Melanocyte of skin (primary cell): Measurements from ENCODE around the gene CARD11. TPM values are rescaled to one million over a fixed set of nuclear protein-coding genes. Genes with fewer than 3 reads are reported as not detected.

Source experiments
- total RNA-seq, 2 donors: library from RNA; depleted of rRNA; stranded (reverse); fragments of >200 nt; gene quantifications; 2 replicates each; pipeline ENCODE4 v1.2.3, GENCODE V29; 2012

CARD11 gene
- not detected for total RNA-seq

DNA sequence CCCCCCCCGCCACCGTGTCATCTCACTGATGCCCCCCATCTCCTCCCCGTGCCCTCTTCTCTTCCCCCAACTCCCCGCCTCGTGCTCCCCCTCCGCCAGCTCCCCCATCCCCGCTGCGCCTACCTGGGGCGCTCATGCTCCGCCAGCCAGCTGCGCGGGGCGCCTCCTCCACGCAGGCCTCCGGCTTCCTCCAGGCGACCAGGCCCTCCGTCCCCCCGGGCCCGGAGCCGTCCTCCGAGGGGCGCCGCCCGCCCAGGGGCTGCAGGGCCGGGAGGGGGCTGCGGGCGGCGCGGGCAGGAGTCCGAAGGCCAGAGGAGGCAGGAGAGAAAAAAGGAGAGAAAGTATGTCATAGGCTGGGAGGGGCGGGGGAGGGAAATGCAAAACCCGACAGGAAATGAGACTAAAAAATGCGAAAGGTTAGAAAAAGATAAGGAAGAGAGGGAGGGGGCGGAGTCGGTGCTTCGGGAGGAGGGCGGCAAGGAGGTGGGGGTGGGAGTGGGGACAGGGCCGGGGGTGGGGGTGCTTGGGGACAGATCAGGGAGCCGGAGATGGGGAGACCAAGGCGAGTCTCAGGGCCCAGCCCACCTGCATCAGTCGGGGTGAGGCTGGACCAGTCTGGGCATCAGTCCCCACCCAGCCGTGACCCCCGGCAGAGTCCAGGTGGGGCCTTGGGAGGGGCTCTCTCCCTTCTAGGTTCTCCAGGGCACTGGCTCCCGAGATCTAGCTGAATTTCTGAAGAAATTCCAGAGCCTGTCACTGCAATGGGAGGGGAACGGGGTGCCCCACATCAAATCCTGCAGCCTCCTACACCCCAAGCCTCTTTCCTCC lies at the start of gene CARD11:
Gene CARD11 (minus strand): TSS at position 324 of the 828 bp plus-strand sequence. CDS start 85,361 bp downstream, outside the sequence.

Other genes starting within 250 kb of the CARD11 start
- 10 to 100 TPM; 25.0 to 27.9 TPM for gene GNA12, start 199.6 kb downstream of the CARD11 start, total RNA-seq